ENCODE data around the gene MPRIP. TPM values are rescaled to one million over a fixed set of nuclear protein-coding genes. Genes with fewer than 3 reads are reported as not detected.

The MPRIP gene
- total RNA-seq, 1 donor from 2014 or later, result 863 TPM

- peak overlapping the region; percentile 91 for H3K27ac Mint-ChIP-seq (ENCODE audit: unreplicated experiment)
- H3K27me3 Mint-ChIP-seq (ENCODE audit: unreplicated experiment), result peaks cover 17% of the 10 kb centered on the region
- TF ChIP-seq CTCF (IDR thresholded peaks at IDR 0.05; ENCODE audit: partially characterized antibody, unreplicated experiment), result no peak
- H3K4me1 Mint-ChIP-seq (ENCODE audit: low read depth, unreplicated experiment), result peaks cover 62% of the 10 kb centered on the region
- peak overlapping the region; percentile 38 for H3K4me3 Mint-ChIP-seq (ENCODE audit: unreplicated experiment)
- DNase-seq, result no peak
- H3K9me3 Mint-ChIP-seq (ENCODE audit: unreplicated experiment), result peaks cover 17% of the 10 kb centered on the region
- no peaks in the 10 kb centered on the region for H3K36me3 Mint-ChIP-seq (ENCODE audit: unreplicated experiment)
Observed at GRCh38 chr17:17119533-17119932, 77.3 kb downstream of the MPRIP start.

GRCh38 chr17:17120294-17120693 is 78.0 kb downstream of the MPRIP start:
- TF ChIP-seq CTCF (IDR thresholded peaks at IDR 0.05; ENCODE audit: partially characterized antibody, unreplicated experiment), result no peak
- Mint-ChIP-seq H3K27ac (ENCODE audit: unreplicated experiment) (peak overlapping the region; percentile 91), H3K4me3 (ENCODE audit: unreplicated experiment) (peak overlapping the region; percentile 38), H3K27me3 (ENCODE audit: unreplicated experiment) (peaks cover 18% of the 10 kb centered on the region), H3K36me3 (ENCODE audit: unreplicated experiment) (no peaks in the 10 kb centered on the region), H3K4me1 (ENCODE audit: low read depth, unreplicated experiment) (peaks cover 62% of the 10 kb centered on the region), H3K9me3 (ENCODE audit: unreplicated experiment) (peaks cover 19% of the 10 kb centered on the region)
- DNase-seq, result no peak

- TF ChIP-seq CTCF (IDR thresholded peaks at IDR 0.05; ENCODE audit: partially characterized antibody, unreplicated experiment), result no peak
- peaks cover 19% of the 10 kb centered on the region for H3K27me3 Mint-ChIP-seq (ENCODE audit: unreplicated experiment)
- peaks cover 23% of the 10 kb centered on the region for H3K9me3 Mint-ChIP-seq (ENCODE audit: unreplicated experiment)
- H3K4me1 Mint-ChIP-seq (ENCODE audit: low read depth, unreplicated experiment), result peaks cover 62% of the 10 kb centered on the region
- H3K36me3 Mint-ChIP-seq (ENCODE audit: unreplicated experiment), result no peaks in the 10 kb centered on the region
- H3K27ac Mint-ChIP-seq (ENCODE audit: unreplicated experiment), result peak overlapping the region; percentile 91
- peak overlapping the region; percentile 38 for H3K4me3 Mint-ChIP-seq (ENCODE audit: unreplicated experiment)
- no peak for DNase-seq
Observed at GRCh38 chr17:17120701-17121100, 78.4 kb downstream of the MPRIP start.

DNA sequence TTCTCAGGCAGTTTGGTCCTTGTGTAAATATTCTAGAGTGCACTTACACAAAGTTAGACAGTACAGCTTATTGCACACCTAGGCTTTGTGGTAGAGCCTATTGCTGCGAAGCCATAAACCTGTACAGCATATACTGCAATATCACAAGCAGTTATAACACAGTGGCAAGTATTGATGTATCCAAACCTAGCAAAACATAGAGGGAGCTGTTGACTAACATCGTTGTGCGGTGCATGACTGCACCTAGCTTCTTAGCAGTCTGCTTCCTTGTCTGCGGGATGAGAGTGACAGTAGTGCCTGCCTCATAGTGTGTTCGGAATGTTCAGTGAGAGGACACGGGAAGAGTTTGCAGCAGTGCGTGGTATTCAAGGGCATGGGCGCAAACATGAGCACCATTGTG is 78.9 kb downstream of the MPRIP start:
- Mint-ChIP-seq H3K27me3 (ENCODE audit: unreplicated experiment) (peaks cover 17% of the 10 kb centered on the region), H3K36me3 (ENCODE audit: unreplicated experiment) (no peaks in the 10 kb centered on the region), H3K4me3 (ENCODE audit: unreplicated experiment) (peak overlapping the region; percentile 22), H3K4me1 (ENCODE audit: low read depth, unreplicated experiment) (peaks cover 62% of the 10 kb centered on the region), H3K27ac (ENCODE audit: unreplicated experiment) (peak overlapping the region; percentile 91), H3K9me3 (ENCODE audit: unreplicated experiment) (peaks cover 24% of the 10 kb centered on the region)
- no peak for DNase-seq
- TF ChIP-seq CTCF (IDR thresholded peaks at IDR 0.05; ENCODE audit: partially characterized antibody, unreplicated experiment), result no peak

- peaks cover 22% of the 10 kb centered on the region for H3K9me3 Mint-ChIP-seq (ENCODE audit: unreplicated experiment)
- TF ChIP-seq CTCF (IDR thresholded peaks at IDR 0.05; ENCODE audit: partially characterized antibody, unreplicated experiment), result no peak
- H3K4me1 Mint-ChIP-seq (ENCODE audit: low read depth, unreplicated experiment), result peaks cover 72% of the 10 kb centered on the region
- DNase-seq, result no peak
- no peak overlapping the region for H3K27ac Mint-ChIP-seq (ENCODE audit: unreplicated experiment)
- peak overlapping the region; percentile 73 for H3K4me3 Mint-ChIP-seq (ENCODE audit: unreplicated experiment)
- peaks cover 20% of the 10 kb centered on the region for H3K27me3 Mint-ChIP-seq (ENCODE audit: unreplicated experiment)
- no peaks in the 10 kb centered on the region for H3K36me3 Mint-ChIP-seq (ENCODE audit: unreplicated experiment)
Observed at GRCh38 chr17:17122781-17123483, 80.7 kb downstream of the MPRIP start.
